Endothelial cell of umbilical vein (primary cell): ENCODE results near the gene XPNPEP2. TPM values are rescaled to one million over a fixed set of nuclear protein-coding genes. Genes with fewer than 3 reads are reported as not detected.

Experiments used
- BruUV-seq: library from RNA; stranded (reverse); fragments of 400-500 nt; replicated peaks from 2 replicates; lab custom pipeline; 2021; lab: Mats Ljungman, UMichigan
- CTCF ChIA-PET: fragments of 300-600, 350-600 bp; sonication (Branson Sonifier 250); formaldehyde crosslinking; loops from one replicate; lab custom pipeline; 2021; ENCODE audit warnings: antibody characterized with exemption, inconsistent platforms; lab: Charles Lee
- POLR2A ChIA-PET: fragments of 300-600, 350-600 bp; sonication (Branson Sonifier 250); formaldehyde crosslinking; loops from one replicate; lab custom pipeline; 2021; ENCODE audit warnings: antibody characterized with exemption, inconsistent platforms; lab: Charles Lee
- DNase-seq: peaks from one replicate; pipeline ENCODE4 v3.0.0-alpha.2; 2011; ENCODE audit warnings: low read depth, low spot score
- FAIRE-seq: peaks from 2 replicates; lab custom pipeline; 2011; peaks lifted over from hg19 to GRCh38; lab: Jason Lieb, UNC
- H2AFZ ChIP-seq: 2 replicates; pipeline ENCODE4 v1.6.0; 2012; ENCODE audit warnings: low read depth, low read length, control low read depth, inconsistent platforms
- H3K27ac ChIP-seq: 2 replicates; pipeline ENCODE4 v1.5.1; 2011; ENCODE audit warnings: low read depth, mild to moderate bottlenecking, control low read depth, low read length, moderate library complexity; ENCODE audit not compliant: insufficient read depth
- H3K27me3 ChIP-seq, 2 experiments: 2 replicates each; pipeline versions ENCODE4 v1.6.0 to v1.6.1; 2011; ENCODE audit warnings: low read length in 2 of 2, mixed read lengths in 1 of 2; ENCODE audit not compliant: control insufficient read depth in 2 of 2, insufficient read depth in 2 of 2
- H3K36me3 ChIP-seq, 2 experiments: 2 replicates in 1 of 2; 3 replicates in 1 of 2; pipeline ENCODE4 v1.5.1; 2011; ENCODE audit warnings: low read length in 2 of 2, mild to moderate bottlenecking in 1 of 2, moderate library complexity in 1 of 2; ENCODE audit not compliant: control insufficient read depth in 2 of 2, insufficient read depth in 2 of 2; ENCODE audit errors: extremely low read depth in 1 of 2
- H3K4me1 ChIP-seq: 3 replicates; pipeline ENCODE4 v1.5.1; 2011; ENCODE audit warnings: mild to moderate bottlenecking, low read length; ENCODE audit not compliant: control insufficient read depth, insufficient read depth; ENCODE audit errors: extremely low read depth
- H3K4me2 ChIP-seq: 2 replicates; pipeline ENCODE4 v1.6.1; 2011; ENCODE audit warnings: low read length, control low read depth, mixed read lengths; ENCODE audit not compliant: insufficient read depth
- H3K4me3 ChIP-seq, 3 experiments: fragments of 200-600 bp in 1 of 3; sonication (generic), shearing (Covaris generic) in 1 of 3; replicated peaks in 1 of 3; 2 replicates each; pipeline ENCODE4 v1.5.1; 2011 to 2016; ENCODE audit warnings: control low read depth in 3 of 3, low read length in 3 of 3, mild to moderate bottlenecking in 2 of 3, inconsistent platforms in 1 of 3, low read depth in 1 of 3, moderate library complexity in 1 of 3; ENCODE audit not compliant: insufficient read depth in 1 of 3
- H3K79me2 ChIP-seq: 2 replicates; pipeline ENCODE4 v1.6.0; 2012; ENCODE audit warnings: low read length, inconsistent platforms; ENCODE audit not compliant: control insufficient read depth, insufficient read depth
- H3K9ac ChIP-seq: replicated peaks from 2 replicates; pipeline ENCODE3; 2011; ENCODE audit warnings: low read length, control low read depth; ENCODE audit not compliant: insufficient read depth; ENCODE audit errors: extremely low read depth
- H3K9me1 ChIP-seq: replicated peaks from 3 replicates; pipeline ENCODE4 v1.6.0; 2011; ENCODE audit warnings: mild to moderate bottlenecking, low read length; ENCODE audit not compliant: control insufficient read depth, insufficient read depth; ENCODE audit errors: extremely low read depth
- H3K9me3 ChIP-seq: replicated peaks from 2 replicates; pipeline ENCODE4 v1.5.1; 2012; ENCODE audit warnings: low read length, inconsistent platforms; ENCODE audit not compliant: control insufficient read depth, insufficient read depth
- H4K20me1 ChIP-seq: replicated peaks from 2 replicates; pipeline ENCODE3; 2011; ENCODE audit warnings: mild to moderate bottlenecking, low read length; ENCODE audit not compliant: control insufficient read depth, insufficient read depth; ENCODE audit errors: extremely low read depth
- CTCF ChIP-seq, 2 donors: IDR thresholded peaks; 1 replicate in 1 of 2; 2 replicates in 1 of 2; pipeline ENCODE4 v1.5.1; 2011; ENCODE audit warnings: low read length in 2 of 2, mild to moderate bottlenecking in 2 of 2, moderate library complexity in 2 of 2, control low read depth in 1 of 2, inconsistent platforms in 1 of 2, low read depth in 1 of 2; ENCODE audit not compliant: insufficient read depth in 1 of 2; ENCODE audit errors: extremely low read depth in 1 of 2
- EZH2 ChIP-seq: IDR thresholded peaks from 2 replicates; pipeline ENCODE4 v1.6.1; 2012; ENCODE audit warnings: borderline replicate concordance, low read depth, mild to moderate bottlenecking, moderate library complexity, low read length, inconsistent platforms; ENCODE audit not compliant: severe bottlenecking
- FOS ChIP-seq: IDR thresholded peaks from 2 replicates; pipeline ENCODE4 v1.6.1; 2011; ENCODE audit warnings: mild to moderate bottlenecking, low read length, moderate library complexity, borderline replicate concordance; ENCODE audit not compliant: insufficient read depth
- GATA2 ChIP-seq: IDR thresholded peaks from 2 replicates; pipeline ENCODE4 v1.7.0; 2011; ENCODE audit warnings: low read depth, mild to moderate bottlenecking, moderate library complexity, mixed read lengths, low read length; ENCODE audit not compliant: insufficient read length, insufficient read depth
- JUN ChIP-seq: IDR thresholded peaks from 2 replicates; pipeline ENCODE4 v1.6.1; 2011; ENCODE audit warnings: borderline replicate concordance, low read depth; ENCODE audit not compliant: insufficient read length, insufficient read depth
- MAX ChIP-seq: IDR thresholded peaks from 2 replicates; pipeline ENCODE4 v1.6.1; 2011; ENCODE audit not compliant: insufficient read depth, insufficient read length
- MYC ChIP-seq: IDR thresholded peaks from one replicate; pipeline ENCODE4 v1.6.1; 2011; ENCODE audit warnings: mild to moderate bottlenecking, low read depth, low read length
- POLR2A ChIP-seq: IDR thresholded peaks from 2 replicates; pipeline ENCODE4 v1.6.1; 2012; ENCODE audit warnings: low read depth, mild to moderate bottlenecking, control low read depth, low read length
- POLR2AphosphoS5 ChIP-seq: IDR thresholded peaks from 2 replicates; pipeline ENCODE4 v1.6.1; 2012; ENCODE audit warnings: low read depth, mild to moderate bottlenecking, control low read depth, low read length, moderate library complexity; ENCODE audit not compliant: insufficient read depth
- dilution Hi-C: fragments of 300-500 bp; cut with MboI; formaldehyde crosslinking; loops from one replicate; pipeline ENCODE4 v1.15.0; 2019; ENCODE audit warnings: low sequenced_read_pairs; ENCODE audit not compliant: extremely low pct_ligation_motif_present
- intact Hi-C: fragments of 100-400 bp; cut with micrococcal nuclease; formaldehyde crosslinking; loops from one replicate; pipeline ENCODE4 v1.10.0; 2022
- polyA plus RNA-seq, 4 experiments: library from polyadenylated mRNA; depleted of rRNA in 3 of 4; stranded (reverse) in 3 of 4; unstranded in 1 of 4; fragments of >200 nt; gene quantifications; 2 replicates each; pipeline versions ENCODE4 v1.2.1 to v1.2.3, GENCODE V29; 2011 to 2012; ENCODE audit warnings: missing spikeins in 1 of 4
- total RNA-seq: library from RNA; stranded (reverse); gene quantifications from 2 replicates; pipeline ENCODE4 v1.2.3, GENCODE V29; 2021

XPNPEP2 gene
- total and polyA plus RNA-seq, 2 donors (not counting 3 experiments of a cell fraction or from before 2014, with no cell fraction given), result 0.04 TPM; not detected in 1

- Histone ChIP-seq H3K36me3 (no peaks in the 10 kb centered on the region), H3K9me1 (no peaks in the 10 kb centered on the region), H4K20me1 (no peaks in the 10 kb centered on the region), H3K9me3 (no peaks in the 10 kb centered on the region), H3K4me1 (peaks cover 14% of the 10 kb centered on the region), H3K9ac (no peak within 1 kb of the TSS), H3K79me2 (no peaks in the 10 kb centered on the region), H3K4me3 (no peak within 1 kb of the TSS), H3K4me2 (no peak within 1 kb of the TSS), H3K27me3 (no peaks in the 10 kb centered on the region), H3K27ac (no peak within 1 kb of the TSS), H2AFZ (no peak within 1 kb of the TSS)
- no TSS peak for BruUV-seq
- no peak for TF ChIP-seq POLR2AphosphoS5
- TF ChIP-seq EZH2, result no peak
- TF ChIP-seq CTCF (IDR thresholded peaks at IDR 0.05; ENCODE audit: extremely low read depth in 1 of 2, insufficient read depth in 1 of 2, low read depth in 1 of 2, low read length in 2 of 2), result no peak
- TF ChIP-seq MAX, result no peak
- no peak for TF ChIP-seq POLR2A
- TF ChIP-seq MYC, result no peak
- TF ChIP-seq GATA2, result no peak
- no peak for TF ChIP-seq JUN
- TF ChIP-seq FOS, result no peak
- FAIRE-seq (no peak), DNase-seq (no peak)
- CTCF ChIA-PET, result interaction anchor here (0.8 kb wide), 1 partner anchor 24 kb away, joined by 3 read pairs; no protein-coding TSS in a partner anchor
- dilution Hi-C loops, result no loop called here
- intact Hi-C loops, result no loop called here
- POLR2A ChIA-PET, result no interaction called here
Measured at GRCh38 chrX:129779747-129780146, 41.0 kb downstream of the XPNPEP2 start, which contains the start of gene SASH3. SASH3 (plus strand) TSS chrX:129779949; CDS start chrX:129780098, 149 bp downstream.
